SIG-M5 treated with dmso at 0.1 percent for 504 hours (cell line): Measurements from ENCODE around the gene SUPT3H.

ENCODE experiments used
- DNase-seq: peaks from one replicate; lab custom pipeline; 2025; ENCODE audit not compliant: unreplicated experiment; lab: John Stamatoyannopoulos, UW

Gene SUPT3H

DNA sequence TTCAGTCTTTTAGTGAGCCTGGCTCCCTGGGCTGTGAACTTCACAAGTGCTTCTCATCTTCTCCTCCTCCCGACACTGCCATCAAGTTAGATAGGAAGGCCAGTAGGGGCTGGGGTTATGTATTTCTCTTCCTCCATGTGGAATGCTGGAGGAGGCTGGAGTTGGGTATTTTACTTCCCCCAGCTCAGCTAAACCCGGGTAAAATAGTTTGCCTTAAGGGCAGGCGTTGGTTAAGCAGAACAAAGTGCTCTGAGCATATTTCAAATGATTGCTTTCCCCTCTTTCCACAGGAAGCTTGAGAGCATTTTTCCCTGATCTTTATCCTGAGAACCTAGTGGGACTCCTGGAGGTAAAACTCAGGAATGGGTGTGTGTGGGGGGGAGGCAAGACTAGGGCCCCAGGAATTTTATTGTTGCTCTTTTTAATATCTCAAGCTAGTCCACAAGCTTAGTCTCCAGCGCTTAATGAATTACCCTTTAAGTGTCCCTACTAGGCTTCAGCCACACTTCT is 16.9 kb upstream of the SUPT3H start:
- DNase-seq: no peak

DNA sequence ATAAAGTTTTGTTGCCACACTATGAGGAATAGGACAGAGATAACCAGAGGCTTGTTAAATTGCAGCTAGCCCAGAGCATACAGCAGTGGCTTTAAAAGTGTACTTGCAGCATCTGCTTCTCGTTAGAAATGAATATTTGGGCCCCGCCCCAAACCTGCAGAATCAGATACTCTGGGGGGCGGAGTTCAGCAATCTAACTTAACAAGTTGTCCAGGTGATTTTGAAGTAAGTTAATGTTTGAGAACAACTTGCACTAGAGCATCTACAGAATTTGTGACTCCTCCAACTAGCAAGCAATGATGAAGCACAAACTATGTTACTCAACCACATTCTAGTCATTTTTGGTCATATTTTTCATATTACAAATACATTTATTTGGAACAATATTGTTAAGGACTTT is 10.6 kb upstream of the SUPT3H start:
- DNase-seq: no peak

DNA sequence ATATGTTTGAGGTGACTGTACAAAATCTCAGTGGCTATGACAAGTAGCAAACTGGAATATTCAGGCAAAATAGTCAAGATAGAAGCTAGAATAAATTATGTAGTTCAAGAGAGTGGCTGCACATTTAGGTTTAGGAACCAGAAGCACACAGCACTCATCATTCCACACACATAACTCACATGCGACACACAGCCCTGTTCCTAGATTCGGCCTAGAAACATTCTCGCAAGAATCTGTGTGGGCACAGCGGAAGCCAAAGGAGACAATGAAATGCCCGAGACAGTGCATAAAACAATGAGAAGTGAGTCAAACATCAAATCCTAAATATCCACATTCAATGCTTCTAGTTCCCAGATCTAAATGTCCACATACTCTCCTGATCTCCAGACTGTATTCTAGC is 9.5 kb upstream of the SUPT3H start:
- no peak for DNase-seq

DNA sequence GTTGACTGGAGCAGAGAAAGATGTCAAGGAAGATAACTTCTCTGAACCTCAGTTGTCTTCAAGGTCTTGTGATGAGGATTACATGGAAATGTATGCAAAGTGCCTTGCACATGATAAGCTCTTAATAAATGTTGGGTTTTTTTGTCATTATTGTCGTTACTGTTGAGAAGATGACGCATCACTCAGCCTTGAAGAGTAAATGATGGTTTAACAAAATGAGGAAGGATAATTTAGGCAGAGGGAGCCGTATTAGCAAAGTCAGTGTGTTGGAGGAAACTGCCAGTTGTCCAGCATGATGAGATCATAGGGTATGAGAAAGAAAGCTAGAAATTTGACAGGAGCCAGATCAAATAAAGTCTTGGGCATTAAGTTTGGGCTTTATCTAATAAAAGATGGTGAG is 8.8 kb upstream of the SUPT3H start:
- peak; percentile 15 for DNase-seq

DNA sequence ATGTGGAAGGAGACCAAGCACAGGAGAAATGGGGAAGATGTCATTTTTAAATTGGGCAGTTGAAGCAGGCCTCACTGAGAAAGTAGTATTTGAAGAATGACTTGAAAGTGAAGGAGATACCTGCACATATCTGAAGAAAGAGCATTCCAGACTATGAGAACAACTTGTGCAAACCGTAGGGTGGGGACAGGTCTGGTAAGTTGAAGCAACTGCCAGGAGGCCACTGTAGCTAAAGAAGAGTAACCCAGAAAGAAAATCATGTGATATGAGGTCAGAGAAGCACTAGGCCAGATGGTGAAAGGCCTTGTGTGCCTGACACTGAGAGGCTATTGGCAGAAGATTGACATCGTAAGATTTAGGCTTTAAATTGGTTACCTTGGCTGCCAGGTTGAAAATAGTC is 4.7 kb upstream of the SUPT3H start:
- no peak for DNase-seq

DNA sequence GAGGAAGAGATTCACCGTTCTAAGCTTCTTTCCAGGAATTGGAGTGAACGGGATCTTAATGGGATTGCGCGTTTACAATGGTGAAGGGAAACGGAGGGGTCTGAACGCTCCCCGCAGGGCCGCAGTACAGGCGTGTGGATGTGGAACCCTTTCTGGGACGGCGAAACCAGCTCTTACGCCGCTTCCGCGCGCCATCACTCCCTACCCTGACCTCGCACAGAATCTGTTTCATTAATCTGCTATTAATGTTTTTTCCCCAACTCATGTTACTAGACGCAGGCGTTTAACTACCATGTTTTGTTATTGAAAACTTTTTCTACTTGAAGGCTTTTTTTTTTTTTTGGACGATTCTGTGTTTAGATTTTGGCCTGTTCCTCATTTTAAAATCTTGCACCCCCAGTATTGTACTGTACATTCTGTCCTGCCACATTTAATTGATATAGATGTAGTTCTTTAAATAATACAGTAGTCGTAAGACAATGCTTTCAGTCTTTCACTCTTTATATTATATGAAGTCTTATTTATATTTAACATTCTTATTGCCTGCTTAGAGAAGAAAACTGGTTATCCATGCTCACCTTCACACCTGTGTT is 696 bp upstream of the SUPT3H start:
- DNase-seq: no peak

DNA sequence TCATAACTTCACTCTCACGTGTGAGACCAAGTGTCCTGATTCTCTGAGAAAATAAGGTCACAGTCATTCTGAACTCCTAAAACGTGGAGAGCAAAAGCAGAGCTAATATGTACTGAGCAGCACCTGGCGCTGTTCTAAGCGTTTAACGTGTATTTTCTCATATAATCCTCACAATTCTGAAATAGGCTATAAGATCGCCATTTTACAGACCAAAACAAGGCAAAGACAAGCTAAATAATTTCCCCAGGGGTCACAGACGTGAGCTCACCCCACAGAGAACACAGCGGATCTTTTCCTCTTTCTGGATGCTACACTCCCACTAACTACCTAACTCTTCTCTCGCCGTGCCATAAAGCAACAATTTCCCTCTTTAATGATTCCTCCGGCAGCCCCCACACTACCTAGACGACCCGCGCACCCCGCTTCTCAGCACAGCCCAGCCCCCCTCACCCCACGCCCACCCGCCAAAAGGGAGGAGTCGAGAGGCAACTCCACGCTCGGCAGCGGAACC is 636 bp downstream of the SUPT3H start:
- peak; percentile 60 for DNase-seq

DNA sequence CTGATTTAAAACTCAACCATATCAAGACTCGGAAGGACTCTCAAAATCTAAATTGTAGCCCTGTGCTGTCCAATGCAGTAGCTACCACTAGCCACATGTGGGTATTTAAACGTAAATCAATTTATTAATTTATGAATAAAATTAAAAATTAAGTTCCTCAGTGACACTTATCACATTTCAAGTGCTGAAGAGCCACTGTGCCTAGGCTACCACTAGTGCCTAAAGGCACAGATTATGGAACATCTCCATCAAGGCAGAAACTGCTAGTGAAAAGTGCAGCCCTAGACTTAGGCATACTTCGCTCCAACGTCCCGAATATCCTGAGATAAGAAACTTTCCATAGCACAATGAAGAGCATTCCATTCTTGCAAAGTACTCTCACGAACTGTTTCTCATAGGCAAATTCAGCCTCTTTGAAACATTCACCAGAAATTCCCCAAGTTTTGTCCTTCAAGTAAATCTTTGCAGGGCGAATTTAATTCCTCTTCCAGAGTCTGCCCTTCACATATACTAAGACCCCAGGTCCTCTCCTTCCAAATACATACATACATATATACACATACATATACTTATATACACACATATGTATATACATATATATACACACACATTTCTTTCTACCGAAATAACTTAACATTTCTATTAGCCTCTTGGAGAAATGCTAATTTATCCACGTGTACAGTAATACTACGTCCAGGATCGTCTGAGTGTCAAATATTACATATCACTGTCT is 1.3 kb downstream of the SUPT3H start:
- DNase-seq: no peak

DNA sequence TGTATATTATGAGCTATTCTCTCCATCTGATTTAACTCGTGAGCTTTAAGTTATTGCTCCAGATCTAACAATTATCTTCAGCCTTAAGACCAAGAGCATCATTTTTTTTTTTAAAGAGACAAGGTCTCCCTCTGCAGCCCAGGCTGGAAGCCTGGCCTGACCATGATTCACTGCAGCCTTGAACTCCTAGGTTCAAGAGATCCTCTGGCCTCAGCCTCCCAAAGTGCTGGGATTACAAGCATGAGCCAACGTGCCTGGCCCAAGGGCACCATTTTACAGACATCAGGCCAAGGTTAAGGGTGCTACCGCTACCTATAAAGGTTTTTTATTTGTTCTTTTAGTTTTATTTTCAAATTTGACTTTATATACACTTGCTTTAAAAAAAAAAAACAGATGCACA is 2.3 kb downstream of the SUPT3H start:
- no peak for DNase-seq

DNA sequence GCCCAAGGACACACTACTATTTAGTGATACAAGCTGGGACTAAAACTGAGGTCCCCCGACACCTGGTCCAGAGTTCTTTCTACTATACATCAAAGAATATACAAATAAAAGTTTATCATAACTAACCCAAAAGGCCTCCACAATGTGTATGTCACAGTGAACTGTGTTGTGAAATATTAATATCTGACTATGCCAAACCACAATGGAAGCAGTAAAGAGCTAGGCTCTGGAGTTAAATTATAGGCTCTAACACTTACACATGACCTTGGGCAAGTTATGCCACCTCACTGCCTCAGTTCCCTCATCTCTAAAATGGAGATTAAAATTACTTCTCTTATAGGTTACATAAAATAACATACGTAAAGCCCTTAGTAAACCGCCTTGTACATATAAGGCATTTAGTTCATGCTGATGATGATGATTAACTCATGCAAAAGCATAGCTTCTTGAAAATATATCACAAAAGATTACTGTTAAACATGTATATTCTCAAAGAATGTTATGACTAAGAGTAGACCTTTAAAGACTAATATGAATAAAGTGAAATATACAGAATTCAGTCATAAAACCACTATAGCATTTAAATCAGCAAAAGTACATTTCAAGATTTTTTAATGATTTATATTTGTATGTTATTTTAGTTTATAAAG is 5.7 kb downstream of the SUPT3H start:
- DNase-seq: no peak

DNA sequence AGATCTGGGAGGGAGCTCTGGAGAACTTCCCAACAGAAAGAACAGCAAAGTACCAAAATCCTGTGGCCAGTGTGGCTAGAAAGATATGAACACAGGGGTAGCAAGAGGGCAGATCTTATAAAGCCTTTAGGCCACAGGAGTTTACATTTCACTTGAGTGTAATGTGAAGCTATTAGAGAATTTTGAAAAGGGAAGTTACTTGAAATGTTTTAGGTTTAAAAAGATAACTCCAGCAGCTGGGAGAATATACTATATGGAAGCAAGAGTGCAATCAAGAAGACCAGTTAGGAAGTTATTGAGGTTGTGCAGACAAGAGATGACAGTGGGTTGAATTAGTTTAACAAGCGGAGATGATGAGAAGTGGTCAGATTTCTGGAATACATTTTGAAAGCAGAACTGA is 7.9 kb downstream of the SUPT3H start:
- no peak for DNase-seq

DNA sequence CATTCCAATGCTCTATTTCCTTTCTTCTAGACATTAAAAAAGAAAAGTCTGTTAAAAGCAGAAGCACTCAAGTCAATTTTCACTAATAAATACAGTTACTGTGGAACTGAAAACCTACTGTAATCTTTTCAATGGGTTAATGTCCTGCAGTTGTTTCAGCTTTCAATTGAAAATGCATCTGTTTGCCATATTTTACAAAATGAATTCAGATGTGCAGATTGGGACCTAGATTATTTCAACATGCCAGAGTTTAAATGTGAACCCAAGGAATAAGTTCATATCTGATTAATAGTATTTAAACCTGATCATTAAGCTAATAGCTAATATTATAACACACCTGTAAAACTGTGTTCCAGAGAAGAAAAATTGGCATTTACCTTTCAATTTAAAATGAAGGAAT is 9.7 kb downstream of the SUPT3H start:
- DNase-seq: no peak

DNA sequence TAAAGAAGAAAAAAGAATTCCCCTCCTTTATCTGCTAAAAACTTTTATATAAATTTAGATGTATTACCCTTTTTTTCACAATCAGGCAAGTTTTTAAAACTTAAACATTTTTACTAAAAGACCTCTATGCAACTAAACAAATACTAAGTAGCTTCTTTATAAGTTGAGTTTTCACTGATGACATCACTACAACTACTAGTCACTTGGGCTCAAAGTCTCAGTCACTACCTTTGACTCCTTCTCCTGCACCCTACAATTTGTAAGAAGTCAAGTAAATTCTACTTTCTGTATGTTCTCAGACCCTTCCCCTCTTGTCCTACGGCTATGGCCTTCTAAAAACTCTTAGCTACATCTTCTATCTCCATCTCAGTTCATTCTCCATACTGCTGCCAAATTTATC is 11.2 kb downstream of the SUPT3H start:
- DNase-seq: no peak

DNA sequence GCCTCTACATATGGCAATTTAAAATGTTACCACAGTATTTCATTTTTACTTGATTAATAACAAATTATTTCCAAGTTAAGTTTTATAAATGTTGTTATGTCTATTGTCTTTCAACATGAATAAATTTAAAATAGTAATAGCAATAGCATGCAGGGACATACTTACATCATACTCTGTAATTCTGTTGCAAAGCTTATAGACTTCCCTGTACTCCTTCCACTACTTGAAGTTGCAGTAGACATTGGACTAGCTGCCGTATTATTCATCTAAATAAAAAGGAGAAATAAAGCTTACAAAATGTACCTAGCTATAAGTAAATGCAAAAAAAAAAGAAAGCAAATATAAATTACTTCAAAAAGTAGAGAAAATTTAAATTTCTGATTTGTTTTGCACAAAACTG is 12.7 kb downstream of the SUPT3H start:
- no peak for DNase-seq

DNA sequence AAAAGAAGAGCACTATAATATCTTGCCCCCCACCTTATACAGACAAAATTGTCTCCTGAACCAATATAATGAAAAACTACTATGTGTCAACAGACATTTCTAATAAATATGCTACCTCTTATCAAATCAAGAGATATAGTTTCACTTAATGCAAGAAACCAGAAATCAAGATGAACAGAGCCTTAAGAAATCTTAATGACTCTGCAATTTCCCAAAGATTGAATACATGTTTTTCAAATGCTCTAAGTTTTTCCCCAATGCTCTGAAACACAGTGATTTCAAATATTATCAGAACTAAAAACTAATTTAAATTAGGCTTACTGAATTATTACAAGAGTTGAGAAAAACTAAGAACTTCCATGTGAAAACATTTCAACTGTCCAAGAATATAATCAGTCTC is 13.3 kb downstream of the SUPT3H start:
- no peak for DNase-seq

DNA sequence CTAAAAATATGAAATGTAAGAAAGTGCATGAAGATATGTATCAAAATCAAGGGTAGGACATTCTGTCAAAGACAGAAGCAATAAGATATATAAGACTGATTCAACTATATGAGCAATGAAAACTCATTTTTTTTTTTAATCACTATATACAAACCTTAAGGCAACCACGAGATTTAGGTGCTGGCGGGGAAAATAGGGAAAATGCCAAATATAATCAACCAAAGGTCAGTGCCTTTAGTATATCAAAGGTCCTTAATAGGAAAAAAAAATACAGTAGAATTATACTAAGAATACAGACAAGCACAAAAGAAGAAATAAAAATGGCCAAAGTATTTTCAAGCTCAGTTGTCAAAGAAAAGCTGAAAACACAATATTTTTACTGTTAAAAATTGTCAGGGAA is 24.1 kb downstream of the SUPT3H start:
- no peak for DNase-seq

DNA sequence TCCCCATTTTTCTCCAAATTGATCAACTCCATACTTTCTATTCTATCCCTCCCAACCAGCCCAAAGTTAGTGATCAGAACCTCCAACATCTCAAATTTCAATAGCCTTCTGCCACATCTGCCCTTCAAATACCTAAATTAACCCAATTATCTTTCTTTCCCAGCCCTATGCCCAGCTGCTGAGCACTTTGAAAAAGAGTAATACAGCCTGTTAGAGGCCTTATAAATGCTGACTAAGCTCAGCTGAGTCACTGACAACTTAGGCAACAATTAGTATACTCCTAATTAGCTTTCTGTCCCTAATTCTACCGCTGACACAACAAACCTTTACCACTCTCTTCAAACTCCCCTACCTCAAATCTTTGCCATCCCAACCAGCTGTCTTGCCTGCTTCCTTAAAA is 26.1 kb downstream of the SUPT3H start:
- DNase-seq: no peak

DNA sequence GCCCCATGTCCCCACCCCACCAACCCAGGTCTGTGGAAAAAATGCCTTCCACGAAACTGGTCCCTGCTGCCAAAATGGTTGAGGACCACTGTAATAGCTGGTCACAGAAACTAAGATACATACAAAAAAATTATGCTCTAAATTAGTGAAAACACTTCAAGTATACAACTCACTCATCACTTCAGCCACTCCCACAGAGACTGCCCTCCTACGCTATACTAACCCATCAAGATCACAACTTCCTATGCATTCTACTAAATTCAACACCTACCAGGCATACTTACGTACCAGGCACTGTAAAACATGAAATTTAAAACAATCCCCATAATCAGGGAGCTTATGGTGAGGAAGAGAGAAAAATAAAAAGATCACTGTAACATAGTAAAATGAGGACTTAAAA is 26.7 kb downstream of the SUPT3H start:
- DNase-seq: no peak

DNA sequence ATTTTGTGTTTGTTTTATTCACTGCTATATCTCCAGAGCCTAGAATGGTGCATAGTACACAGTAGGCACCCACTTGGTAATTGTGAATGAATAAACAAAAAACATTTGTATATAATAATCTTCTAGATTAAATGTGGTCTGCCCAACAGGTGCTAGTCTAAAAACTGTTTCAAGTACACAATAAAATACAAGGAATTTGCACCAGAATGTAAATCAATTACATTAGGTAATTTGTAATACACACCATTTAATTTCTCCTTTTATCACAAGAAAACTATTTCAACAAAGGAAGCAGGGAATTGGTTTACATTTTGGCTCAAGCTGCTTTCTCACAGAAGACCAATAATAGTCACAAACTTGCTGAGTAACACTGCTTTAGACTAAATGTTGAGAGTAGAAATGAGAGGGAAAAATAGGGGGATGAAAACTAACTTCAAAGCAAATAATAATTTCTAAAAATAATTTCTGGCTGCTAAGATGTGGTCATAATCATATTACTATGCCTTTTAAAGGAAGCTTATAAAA is 27.5 kb downstream of the SUPT3H start:
- no peak for DNase-seq

DNA sequence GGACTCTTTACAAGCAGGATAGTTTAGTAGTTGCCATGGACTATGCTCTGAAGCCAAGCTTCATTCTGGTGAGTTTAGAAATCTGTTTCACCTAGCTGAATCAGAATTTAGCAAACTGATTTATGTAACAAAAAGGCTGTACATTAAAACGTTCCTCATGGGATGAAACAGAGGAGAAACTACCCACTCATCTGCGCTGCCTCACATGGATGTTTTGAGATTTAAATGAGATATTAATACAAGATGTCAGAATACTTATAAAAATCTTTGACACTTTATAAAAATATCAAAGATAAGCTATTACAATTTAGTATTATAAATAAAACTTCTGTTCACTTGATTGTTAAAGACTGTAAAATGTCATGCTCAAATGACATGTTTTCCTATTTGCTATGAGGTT is 32.8 kb downstream of the SUPT3H start:
- DNase-seq: no peak

DNA sequence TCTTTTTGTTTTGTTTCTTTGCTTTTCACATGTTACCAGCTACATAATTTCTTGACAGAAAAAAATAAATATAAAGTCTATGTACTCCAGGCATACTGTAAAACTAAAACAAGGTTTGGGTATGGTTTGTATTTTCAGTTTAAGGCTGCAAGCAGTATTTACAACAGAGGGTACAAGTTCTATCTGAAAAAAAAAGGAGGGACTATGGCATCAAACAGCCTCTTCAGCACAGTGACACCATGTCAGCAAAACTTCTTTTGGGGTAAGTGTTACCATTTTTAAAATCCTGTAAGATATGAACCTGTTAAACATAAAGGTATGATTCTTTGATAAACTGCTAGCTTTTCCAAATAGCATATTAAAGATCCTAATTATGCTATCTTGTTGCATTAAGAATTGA is 49.2 kb downstream of the SUPT3H start:
- DNase-seq: no peak

DNA sequence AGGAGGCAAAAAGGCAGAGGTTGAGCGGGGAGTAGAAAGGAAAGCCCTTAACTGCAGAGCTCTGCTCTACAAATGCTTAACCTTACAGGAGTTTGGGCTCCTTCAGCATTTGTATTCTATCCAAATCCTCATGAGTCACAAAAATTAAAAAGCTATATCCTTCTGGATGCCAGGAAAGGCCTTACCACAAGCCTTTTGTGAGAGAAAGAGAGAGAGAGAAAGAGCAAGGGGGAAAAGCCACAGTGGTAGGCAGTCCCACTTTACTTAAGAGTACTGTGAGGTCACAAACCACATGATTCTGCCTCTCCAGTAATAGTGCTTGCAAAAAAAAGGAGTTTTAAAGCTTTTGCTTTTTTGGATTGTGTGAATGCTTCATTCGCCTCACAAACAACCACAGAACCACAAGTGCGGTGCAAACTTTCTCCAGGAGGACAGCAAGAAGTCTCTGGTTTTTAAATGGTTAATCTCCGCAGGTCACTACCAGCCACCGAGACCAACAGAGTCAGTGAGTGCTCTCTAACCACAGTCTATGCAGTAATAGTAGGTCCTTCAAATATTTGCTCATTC is 49.7 kb downstream of the SUPT3H start, which contains the start of gene RUNX2:
RUNX2 (plus strand) TSS at position 375 of the 567 bp plus-strand sequence. CDS start 397 bp downstream, outside the sequence.
- DNase-seq: no peak
